K562 (cell line): ENCODE measurements around the gene ROMO1. TPM values are rescaled to one million over a fixed set of nuclear protein-coding genes. Genes with fewer than 3 reads are reported as not detected.

Source experiments
- BCOR ChIP-seq: fragments of 450-650 bp; IDR thresholded peaks from 2 replicates; pipeline ENCODE4 v1.6.1; 2016
- CBX3 ChIP-seq, 2 experiments: IDR thresholded peaks; 1 replicate in 1 of 2; 2 replicates in 1 of 2; pipeline ENCODE4 v1.6.1; 2012; ENCODE audit warnings: inconsistent platforms in 2 of 2, low read length in 2 of 2, borderline replicate concordance in 1 of 2, control low read depth in 1 of 2
- FOXP1 ChIP-seq: sonication (generic); formaldehyde crosslinking; IDR thresholded peaks from 2 replicates; pipeline ENCODE4 v1.8.0; 2022; ENCODE audit warnings: mild to moderate bottlenecking, missing genetic modification reagents
- FUS ChIP-seq: fragments of 200-400 bp; formaldehyde crosslinking; optimal IDR thresholded peaks from 2 replicates; pipeline ENCODE3; 2017; ENCODE audit warnings: low read depth, low read length
- HSF4 ChIP-seq: fragments of 250-450 bp; sonication (Bioruptor Pico); IDR thresholded peaks from 2 replicates; pipeline ENCODE4 v2.1.2; 2022; ENCODE audit warnings: mild to moderate bottlenecking, moderate library complexity, borderline replicate concordance
- KLF16 ChIP-seq: IDR thresholded peaks from 2 replicates; pipeline ENCODE4 v1.6.1; 2016; ENCODE audit warnings: antibody characterized with exemption
- MAX ChIP-seq: sonication (generic); formaldehyde crosslinking; IDR thresholded peaks from 2 replicates; pipeline ENCODE4 v1.9.0; 2022; ENCODE audit warnings: mild to moderate bottlenecking, missing genetic modification reagents
- MBD2 ChIP-seq: sonication (generic); IDR thresholded peaks from 2 replicates; pipeline ENCODE4 v1.6.1; 2016; ENCODE audit warnings: low read depth, borderline replicate concordance
- MXI1 ChIP-seq: IDR thresholded peaks from 2 replicates; pipeline ENCODE4 v1.6.1; 2011; ENCODE audit warnings: low read depth, mild to moderate bottlenecking, improper control_type of control experiment, low read length
- NCOA6 ChIP-seq: fragments of 450-650 bp; IDR thresholded peaks from 2 replicates; pipeline ENCODE4 v1.6.1; 2017; ENCODE audit warnings: mild to moderate bottlenecking
- PML ChIP-seq: IDR thresholded peaks from 2 replicates; pipeline ENCODE4 v1.6.1; 2012; ENCODE audit warnings: low read length, inconsistent platforms
- POU5F1 ChIP-seq: fragments of 150-350 bp; IDR thresholded peaks from 2 replicates; pipeline ENCODE4 v1.6.1; 2014; ENCODE audit warnings: borderline replicate concordance, low read length, low read depth, mild to moderate bottlenecking; ENCODE audit not compliant: partially characterized antibody
- PURB ChIP-seq: sonication (generic); formaldehyde crosslinking; IDR thresholded peaks from 2 replicates; pipeline ENCODE4 v1.9.0; 2021; ENCODE audit warnings: low read depth, mild to moderate bottlenecking, missing genetic modification reagents
- SPI1 ChIP-seq: IDR thresholded peaks from 2 replicates; pipeline ENCODE4 v1.6.1; 2011; ENCODE audit warnings: low read depth, low read length, control low read depth, borderline replicate concordance
- THRB ChIP-seq: fragments of 450-650 bp; formaldehyde crosslinking; conservative IDR thresholded peaks from 2 replicates; pipeline ENCODE4 v1.4.0; 2022; ENCODE audit warnings: mild to moderate bottlenecking, missing genetic modification characterization
- USF1 ChIP-seq: sonication (generic); formaldehyde crosslinking; IDR thresholded peaks from 2 replicates; pipeline ENCODE4 v1.9.0; 2022; ENCODE audit warnings: mild to moderate bottlenecking, missing genetic modification reagents
- ZNF12 ChIP-seq: sonication (generic); formaldehyde crosslinking; IDR thresholded peaks from 2 replicates; pipeline ENCODE4 v1.4.0; 2020; ENCODE audit warnings: mild to moderate bottlenecking, missing genetic modification reagents
- polyA plus RNA-seq, 8 experiments: library from polyadenylated mRNA; depleted of rRNA in 4 of 8; stranded (reverse) in 5 of 8; unstranded in 3 of 8; fragments of >200 nt; fragmentation: Nextera tagmentation in 2 of 8; fragmentation: Illumina TruSeq in 1 of 8; extraction: Ambion mirVana in 2 of 8; extraction: Trizol in 1 of 8; gene quantifications; 2 replicates each; pipeline versions ENCODE4 v1.2.1 to v1.2.3, GENCODE V29; 2011 to 2014; ENCODE audit warnings: inconsistent platforms in 1 of 8, missing spikeins in 1 of 8
- total RNA-seq, 7 experiments: library from RNA; depleted of rRNA in 6 of 7; stranded (reverse); fragments of >200 nt in 6 of 7; fragmentation: Illumina TruSeq in 2 of 7; extraction: Trizol in 2 of 7; gene quantifications; 2 replicates each; pipeline versions ENCODE4 v1.2.1 to v1.2.3, GENCODE V29; 2011 to 2021; ENCODE audit warnings: low replicate concordance in 1 of 7
- TF ChIP-seq, protein P1 (sequence below), 2 experiments: fragments of 450-650 bp; formaldehyde crosslinking in 1 of 2; IDR thresholded peaks; 2 replicates each; pipeline versions ENCODE4 v1.4.0 to v1.6.1; 2014 to 2020; ENCODE audit warnings: mild to moderate bottlenecking in 2 of 2, borderline replicate concordance in 1 of 2, low read depth in 1 of 2

The ROMO1 gene
- total and polyA plus RNA-seq, 9 of the 15 experiments (the other 6 are each of a cell fraction or from before 2014, with no cell fraction given), result 31.8 to 741 (median 226) TPM

GRCh38 chr20:35699127-35699956 is at the start of gene ROMO1, which contains the start of gene NFS1 (continued):
- TF ChIP-seq, protein P1, sequence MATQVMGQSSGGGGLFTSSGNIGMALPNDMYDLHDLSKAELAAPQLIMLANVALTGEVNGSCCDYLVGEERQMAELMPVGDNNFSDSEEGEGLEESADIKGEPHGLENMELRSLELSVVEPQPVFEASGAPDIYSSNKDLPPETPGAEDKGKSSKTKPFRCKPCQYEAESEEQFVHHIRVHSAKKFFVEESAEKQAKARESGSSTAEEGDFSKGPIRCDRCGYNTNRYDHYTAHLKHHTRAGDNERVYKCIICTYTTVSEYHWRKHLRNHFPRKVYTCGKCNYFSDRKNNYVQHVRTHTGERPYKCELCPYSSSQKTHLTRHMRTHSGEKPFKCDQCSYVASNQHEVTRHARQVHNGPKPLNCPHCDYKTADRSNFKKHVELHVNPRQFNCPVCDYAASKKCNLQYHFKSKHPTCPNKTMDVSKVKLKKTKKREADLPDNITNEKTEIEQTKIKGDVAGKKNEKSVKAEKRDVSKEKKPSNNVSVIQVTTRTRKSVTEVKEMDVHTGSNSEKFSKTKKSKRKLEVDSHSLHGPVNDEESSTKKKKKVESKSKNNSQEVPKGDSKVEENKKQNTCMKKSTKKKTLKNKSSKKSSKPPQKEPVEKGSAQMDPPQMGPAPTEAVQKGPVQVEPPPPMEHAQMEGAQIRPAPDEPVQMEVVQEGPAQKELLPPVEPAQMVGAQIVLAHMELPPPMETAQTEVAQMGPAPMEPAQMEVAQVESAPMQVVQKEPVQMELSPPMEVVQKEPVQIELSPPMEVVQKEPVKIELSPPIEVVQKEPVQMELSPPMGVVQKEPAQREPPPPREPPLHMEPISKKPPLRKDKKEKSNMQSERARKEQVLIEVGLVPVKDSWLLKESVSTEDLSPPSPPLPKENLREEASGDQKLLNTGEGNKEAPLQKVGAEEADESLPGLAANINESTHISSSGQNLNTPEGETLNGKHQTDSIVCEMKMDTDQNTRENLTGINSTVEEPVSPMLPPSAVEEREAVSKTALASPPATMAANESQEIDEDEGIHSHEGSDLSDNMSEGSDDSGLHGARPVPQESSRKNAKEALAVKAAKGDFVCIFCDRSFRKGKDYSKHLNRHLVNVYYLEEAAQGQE (IDR thresholded peaks at IDR 0.05; ENCODE audit: borderline replicate concordance), result peak; percentile 51
- TF ChIP-seq, protein P1 (CRISPR knock-in tag; IDR thresholded peaks at IDR 0.05; ENCODE audit: low read depth), result no peak
- no peak for TF ChIP-seq THRB
- TF ChIP-seq FOXP1 (CRISPR knock-in tag), result no peak; the same call in 1 of the 2 replicates
- TF ChIP-seq MAX, result peak; percentile 72
- peak; percentile 5 for TF ChIP-seq POU5F1
- TF ChIP-seq KLF16, result no peak
- TF ChIP-seq PURB (CRISPR knock-in tag), result no peak
- peak; percentile 34; the same call in 1 of the 2 replicates for TF ChIP-seq MXI1
- no peak for TF ChIP-seq USF1 (CRISPR knock-in tag)
- TF ChIP-seq SPI1, result no peak
- TF ChIP-seq ZNF12 (CRISPR knock-in tag), result no peak
- TF ChIP-seq NCOA6, result 0 out of 2 replicates have a peak, but pooled peaks have one; percentile 17
- TF ChIP-seq BCOR, result no peak
- peak; percentile 77 for TF ChIP-seq MBD2
- TF ChIP-seq PML, result peak; percentile 40
- TF ChIP-seq FUS, result peak; percentile 68
- TF ChIP-seq HSF4 (CRISPR knock-in tag), result no peak
- no peak for TF ChIP-seq CBX3 (IDR thresholded peaks at IDR 0.05; ENCODE audit: borderline replicate concordance in 1 of 2, low read length in 2 of 2)
